PC-9 (cell line): ENCODE measurements around the gene PPP1R9A. TPM values are rescaled to one million over a fixed set of nuclear protein-coding genes. Genes with fewer than 3 reads are reported as not detected.

Experiments
- BruUV-seq: library from RNA; stranded (reverse); fragments of 400-500 nt; replicated peaks from 2 replicates; lab custom pipeline; 2021; lab: Mats Ljungman, UMichigan
- CTCF ChIA-PET: fragments of 300-600 bp; sonication (Branson Sonifier 250); formaldehyde crosslinking; loops from one replicate; lab custom pipeline; 2022; ENCODE audit warnings: antibody characterized with exemption; lab: Charles Lee
- POLR2A ChIA-PET: fragments of 300-600 bp; sonication (Branson Sonifier 250); formaldehyde crosslinking; loops from one replicate; lab custom pipeline; 2022; ENCODE audit warnings: antibody characterized with exemption; ENCODE audit not compliant: unreplicated experiment; lab: Charles Lee
- DNase-seq, 2 experiments: peaks; one replicate each; pipeline versions ENCODE4 v3.0.0 to v3.0.0-alpha.2; 2015 to 2022; ENCODE audit warnings: mixed read lengths in 1 of 2
- H2AFZ ChIP-seq: fragments of 200-600 bp; sonication (generic); 2 replicates; pipeline ENCODE4 v1.8.1; 2017; ENCODE audit warnings: antibody characterized with exemption
- H3F3A ChIP-seq: fragments of 200-600 bp; sonication (generic); 2 replicates; pipeline ENCODE4 v1.8.1; 2017; ENCODE audit warnings: antibody characterized with exemption, mild to moderate bottlenecking, low read depth; ENCODE audit not compliant: insufficient read depth
- H3K27ac ChIP-seq: fragments of 200-600 bp; sonication (generic); 2 replicates; pipeline ENCODE4 v1.6.1; 2016; ENCODE audit warnings: mixed run types
- H3K27me3 ChIP-seq: fragments of 200-600 bp; sonication (generic); 2 replicates; pipeline ENCODE4 v1.6.1; 2016; ENCODE audit warnings: low read depth, mixed run types; ENCODE audit not compliant: insufficient read depth
- H3K36me3 ChIP-seq: fragments of 200-600 bp; sonication (generic); 2 replicates; pipeline ENCODE4 v1.6.1; 2016; ENCODE audit warnings: low read depth, mixed run types
- H3K4me1 ChIP-seq: fragments of 200-600 bp; sonication (generic); replicated peaks from 2 replicates; pipeline ENCODE4 v1.6.1; 2016; ENCODE audit warnings: mixed run types; ENCODE audit not compliant: insufficient read depth
- H3K4me2 ChIP-seq: fragments of 200-600 bp; sonication (generic); 2 replicates; pipeline ENCODE4 v1.6.1; 2017; ENCODE audit warnings: mixed run types
- H3K4me3 ChIP-seq: fragments of 200-600 bp; sonication (generic); 2 replicates; pipeline ENCODE4 v1.6.1; 2016; ENCODE audit warnings: mixed run types
- H3K79me2 ChIP-seq: fragments of 200-600 bp; sonication (generic); 2 replicates; pipeline ENCODE4 v1.6.1; 2017; ENCODE audit warnings: low read depth, mixed run types
- H3K9me2 ChIP-seq: fragments of 200-600 bp; sonication (generic); 2 replicates; pipeline ENCODE4 v1.8.1; 2017; ENCODE audit warnings: mild to moderate bottlenecking; ENCODE audit not compliant: insufficient read depth
- H3K9me3 ChIP-seq: fragments of 200-600 bp; sonication (generic); 2 replicates; pipeline ENCODE4 v1.8.1; 2016; ENCODE audit warnings: low read depth; ENCODE audit not compliant: insufficient read depth
- H4K20me1 ChIP-seq: fragments of 200-600 bp; sonication (generic); 2 replicates; pipeline ENCODE4 v1.8.1; 2017; ENCODE audit not compliant: insufficient read depth
- CTCF ChIP-seq: fragments of 200-600 bp; sonication (generic); conservative IDR thresholded peaks from 2 replicates; pipeline ENCODE4 v1.6.1; 2017; ENCODE audit warnings: mixed run types, antibody characterized with exemption, mild to moderate bottlenecking, moderate library complexity
- EZH2 ChIP-seq: fragments of 200-600 bp; sonication (generic); IDR thresholded peaks from 2 replicates; pipeline ENCODE4 v1.8.0; 2017; ENCODE audit warnings: antibody characterized with exemption, low read depth
- intact Hi-C: fragments of 100-400 bp; cut with micrococcal nuclease; formaldehyde crosslinking; loops from one replicate; pipeline ENCODE4 v1.10.0; 2022; ENCODE audit not compliant: unreplicated experiment
- total RNA-seq: library from RNA; stranded (reverse); gene quantifications from 2 replicates; pipeline ENCODE4 v1.2.3, GENCODE V29; 2021

PPP1R9A gene
- total RNA-seq, 1 experiment from 2014 or later, result 11.5 TPM

DNA sequence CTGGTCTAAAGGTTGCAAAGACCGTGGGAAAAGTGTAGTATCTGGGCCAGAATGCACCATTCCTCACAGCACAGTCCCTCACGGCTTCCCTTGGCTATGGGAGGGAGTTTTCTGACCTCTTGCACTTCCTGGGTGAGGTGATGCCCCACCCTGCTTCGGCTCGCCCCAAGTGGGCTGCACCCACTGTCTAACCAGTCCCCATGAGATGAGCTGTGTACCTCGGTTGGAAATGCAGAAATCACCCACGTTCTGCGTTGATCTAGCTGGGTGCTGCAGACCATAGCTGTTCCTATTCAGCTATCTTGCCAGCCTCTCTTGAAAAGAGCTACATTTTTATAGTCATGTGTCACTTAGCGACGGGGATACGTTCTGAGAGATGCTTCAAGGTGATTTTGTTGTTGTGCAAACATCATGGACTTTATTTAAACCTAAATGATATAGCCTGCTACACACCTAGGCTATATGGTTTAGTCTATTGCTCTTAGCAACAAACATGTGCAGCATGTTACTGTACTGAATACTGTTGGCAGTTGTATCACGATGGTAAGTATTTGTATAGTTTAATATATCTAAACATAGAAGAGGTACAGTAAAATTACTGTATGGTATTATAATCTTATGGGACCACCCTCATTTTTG lies 120.0 kb downstream of the PPP1R9A start:
- peaks cover 7% of the 10 kb centered on the region; the same call in 1 of the 2 replicates for H3K9me3 ChIP-seq
- H3K9me2 ChIP-seq, result no peaks in the 10 kb centered on the region
- no peak overlapping the region for H2AFZ ChIP-seq
- TF ChIP-seq CTCF, result no peak
- TF ChIP-seq EZH2, result no peak
- ChIA-PET POLR2A (no interaction called here), CTCF (no interaction called here)
- no peaks in the 10 kb centered on the region for H3K4me1 ChIP-seq
- no peaks in the 10 kb centered on the region for H3K36me3 ChIP-seq
- intact Hi-C loops, result no loop called here
- H3F3A ChIP-seq, result no peaks in the 10 kb centered on the region
- DNase-seq, result no peak
- H3K4me3 ChIP-seq, result no peak overlapping the region
- no peak overlapping the region for H3K4me2 ChIP-seq
- H3K27me3 ChIP-seq, result no peaks in the 10 kb centered on the region
- no peaks in the 10 kb centered on the region for H4K20me1 ChIP-seq
- H3K79me2 ChIP-seq, result no peaks in the 10 kb centered on the region
- H3K27ac ChIP-seq, result no peak overlapping the region
- BruUV-seq, result no TSS peak

DNA sequence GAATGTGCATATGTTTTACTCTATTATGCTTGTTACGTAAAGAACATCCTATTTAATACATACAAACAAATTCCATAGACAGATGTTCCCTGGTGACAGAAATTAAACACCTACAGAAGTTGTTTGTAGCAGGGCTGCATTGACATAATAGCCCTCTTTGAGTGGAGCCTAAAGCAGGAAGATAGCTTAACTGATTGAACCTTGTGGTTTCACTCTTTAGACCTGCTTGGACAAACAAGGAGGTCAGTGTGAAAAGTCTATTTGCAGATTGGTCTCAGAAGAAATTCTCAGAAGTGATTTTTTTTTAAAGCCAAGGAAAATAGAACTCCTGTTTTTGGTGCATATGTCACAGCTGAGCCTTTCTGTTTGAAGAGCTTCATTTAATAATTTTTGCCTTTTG lies 121.3 kb downstream of the PPP1R9A start:
- no peak for TF ChIP-seq CTCF
- no peak for TF ChIP-seq EZH2
- BruUV-seq, result no TSS peak
- POLR2A ChIA-PET, result no interaction called here

DNA sequence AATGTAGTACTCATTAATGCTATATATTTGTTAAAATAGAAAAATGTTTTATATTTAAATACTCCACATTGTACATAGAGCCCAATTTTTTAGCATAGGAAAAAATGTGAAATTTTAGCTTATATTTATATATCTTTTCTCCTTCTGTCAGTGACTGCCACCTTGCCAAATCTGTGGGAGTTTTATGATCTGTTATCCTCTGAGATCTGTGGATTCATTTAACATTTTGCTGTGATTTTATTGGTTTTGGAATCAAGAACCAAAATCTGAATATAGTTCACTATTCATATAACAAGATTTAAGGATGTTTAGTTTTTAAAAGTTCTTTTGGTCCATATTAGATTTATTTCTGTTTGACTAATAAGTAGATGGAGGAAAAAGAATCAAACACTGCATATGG lies 127.9 kb downstream of the PPP1R9A start:
- no peak overlapping the region for H3K4me3 ChIP-seq
- POLR2A ChIA-PET, result interaction anchor here (0.7 kb wide), 1 partner anchor 195 kb away, joined by 3 read pairs; no protein-coding TSS in a partner anchor
- H3K4me2 ChIP-seq, result no peak overlapping the region
- CTCF ChIA-PET, result no interaction called here
- no TSS peak for BruUV-seq
- intact Hi-C loops, result no loop called here
- H3K36me3 ChIP-seq, result no peaks in the 10 kb centered on the region
- no peaks in the 10 kb centered on the region for H3K27me3 ChIP-seq
- H3K4me1 ChIP-seq, result no peaks in the 10 kb centered on the region
- H3F3A ChIP-seq, result no peaks in the 10 kb centered on the region
- H3K27ac ChIP-seq, result no peak overlapping the region
- no peaks in the 10 kb centered on the region for H3K79me2 ChIP-seq
- H2AFZ ChIP-seq, result no peak overlapping the region
- TF ChIP-seq EZH2, result no peak
- no peak for TF ChIP-seq CTCF
- no peaks in the 10 kb centered on the region for H3K9me2 ChIP-seq
- no peak for DNase-seq
- H4K20me1 ChIP-seq, result no peaks in the 10 kb centered on the region
- no peaks in the 10 kb centered on the region for H3K9me3 ChIP-seq

More for the DNA sequence above, 121.3 kb downstream of the PPP1R9A start:
- CTCF ChIA-PET, result no interaction called here
- H4K20me1 ChIP-seq, result no peaks in the 10 kb centered on the region
- no peaks in the 10 kb centered on the region for H3F3A ChIP-seq
- H3K27me3 ChIP-seq, result no peaks in the 10 kb centered on the region
- H2AFZ ChIP-seq, result no peak overlapping the region
- H3K36me3 ChIP-seq, result no peaks in the 10 kb centered on the region
- no peak overlapping the region for H3K4me2 ChIP-seq
- no peak overlapping the region for H3K27ac ChIP-seq
- no peak overlapping the region for H3K4me3 ChIP-seq
- no peaks in the 10 kb centered on the region for H3K79me2 ChIP-seq
- H3K9me2 ChIP-seq, result no peaks in the 10 kb centered on the region
- H3K4me1 ChIP-seq, result no peaks in the 10 kb centered on the region
- intact Hi-C loops, result no loop called here
- no peak for DNase-seq
- H3K9me3 ChIP-seq, result peaks cover 7% of the 10 kb centered on the region; the same call in 1 of the 2 replicates
